ENCODE results near the gene NAALADL2.
"Not testable (repeated sequence)": the region's sequence is repeated elsewhere in the genome, so short reads cannot be mapped to it uniquely, and the experiment has no call there.

The NAALADL2 gene

GRCh38 chr3:175378348-175378747 is 519.2 kb downstream of the NAALADL2 start:
- DNase-seq (ENCODE audit: low spot score): no peak

DNA sequence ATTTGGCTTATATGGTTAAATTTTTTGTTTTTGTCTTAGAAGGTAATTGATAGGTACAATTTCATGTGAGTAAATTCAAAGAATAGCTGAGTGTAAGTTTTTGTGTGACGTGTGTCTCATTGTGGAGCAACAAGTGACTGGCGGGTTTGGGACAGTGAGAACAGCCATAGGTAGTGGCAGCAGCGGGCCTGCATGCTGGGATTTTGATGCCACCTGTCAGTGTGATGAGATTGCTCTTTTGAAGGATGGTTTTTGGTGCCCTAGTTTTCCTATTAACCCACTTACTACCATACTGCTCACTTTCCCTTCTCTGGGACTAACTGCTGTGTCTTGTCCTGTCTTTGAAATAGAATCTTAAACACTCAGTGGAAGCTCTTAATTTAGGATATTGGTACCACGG is 522.6 kb downstream of the NAALADL2 start:
- no peak for DNase-seq (ENCODE audit: low spot score)

GRCh38 chr3:175383371-175383770 is 524.2 kb downstream of the NAALADL2 start:
- no peak for DNase-seq (ENCODE audit: low spot score)

- DNase-seq (ENCODE audit: low spot score): no peak
Observed at GRCh38 chr3:175383813-175384212, 524.7 kb downstream of the NAALADL2 start.

DNA sequence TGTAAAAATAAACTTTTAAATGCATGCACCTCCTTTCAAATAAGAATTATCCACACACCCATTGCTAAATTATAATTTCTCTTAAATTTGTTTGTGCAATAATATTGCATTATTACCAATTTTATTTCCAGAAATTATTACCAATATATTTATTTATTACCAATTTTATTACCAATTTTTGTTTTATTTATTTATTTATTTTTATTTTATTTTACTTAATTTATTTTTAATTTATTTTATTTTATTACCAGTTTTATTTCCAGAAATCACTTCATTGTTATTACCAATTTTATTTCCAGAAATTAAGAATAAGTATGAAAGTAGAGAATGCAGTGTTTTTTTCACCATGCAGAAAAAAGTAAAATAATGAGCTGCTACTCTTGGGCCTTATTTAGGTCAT is 525.4 kb downstream of the NAALADL2 start:
- DNase-seq (ENCODE audit: low spot score): no peak

- DNase-seq (ENCODE audit: low spot score): no peak
Observed at GRCh38 chr3:175386630-175387029, 527.5 kb downstream of the NAALADL2 start.

DNA sequence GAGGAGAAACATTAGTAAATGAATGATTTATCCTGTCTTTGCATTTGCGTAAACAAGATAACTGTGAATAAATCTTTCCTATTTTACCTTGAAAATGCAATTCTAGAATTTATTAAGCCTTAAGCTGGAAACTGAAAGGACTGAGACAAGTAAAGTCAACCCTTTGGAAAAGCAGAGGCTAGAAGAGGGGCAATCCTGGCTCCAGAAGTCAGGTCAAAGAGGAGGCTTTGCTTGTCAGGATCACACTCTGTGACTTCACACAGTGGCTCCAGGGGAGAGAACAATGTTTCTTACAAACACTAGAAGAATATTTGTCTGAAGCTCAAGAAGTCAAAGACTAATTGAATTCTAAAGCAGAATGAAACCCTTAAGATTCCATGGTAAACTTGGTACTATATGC is 530.4 kb downstream of the NAALADL2 start:
- DNase-seq (ENCODE audit: low spot score): peak; percentile 11

GRCh38 chr3:175391601-175392000 is 532.5 kb downstream of the NAALADL2 start:
- no peak for DNase-seq (ENCODE audit: low spot score)

GRCh38 chr3:175392653-175393052 is 533.5 kb downstream of the NAALADL2 start:
- DNase-seq (ENCODE audit: low spot score): no peak

- no peak for DNase-seq (ENCODE audit: low spot score)
Observed at GRCh38 chr3:175397372-175397771, 538.2 kb downstream of the NAALADL2 start.

DNA sequence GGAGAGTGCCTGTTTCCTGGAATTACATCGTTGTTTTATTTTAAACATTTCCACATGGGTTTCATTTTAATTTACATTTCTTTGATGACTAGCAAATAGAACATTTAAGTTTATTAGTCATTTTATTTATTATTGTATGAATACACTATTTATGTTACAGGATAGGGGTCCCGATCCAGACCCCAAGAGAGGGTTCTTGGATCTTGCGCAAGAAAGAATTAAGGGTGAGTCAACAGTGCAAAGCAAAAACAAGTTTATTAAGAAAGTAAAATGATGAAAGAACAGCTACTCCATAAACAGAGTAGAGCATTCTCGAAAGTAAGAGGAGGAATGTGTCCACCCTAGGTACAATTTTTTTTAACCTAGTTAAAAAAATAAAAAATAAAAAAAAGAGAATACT is 539.5 kb downstream of the NAALADL2 start:
- DNase-seq (ENCODE audit: low spot score): no peak

DNA sequence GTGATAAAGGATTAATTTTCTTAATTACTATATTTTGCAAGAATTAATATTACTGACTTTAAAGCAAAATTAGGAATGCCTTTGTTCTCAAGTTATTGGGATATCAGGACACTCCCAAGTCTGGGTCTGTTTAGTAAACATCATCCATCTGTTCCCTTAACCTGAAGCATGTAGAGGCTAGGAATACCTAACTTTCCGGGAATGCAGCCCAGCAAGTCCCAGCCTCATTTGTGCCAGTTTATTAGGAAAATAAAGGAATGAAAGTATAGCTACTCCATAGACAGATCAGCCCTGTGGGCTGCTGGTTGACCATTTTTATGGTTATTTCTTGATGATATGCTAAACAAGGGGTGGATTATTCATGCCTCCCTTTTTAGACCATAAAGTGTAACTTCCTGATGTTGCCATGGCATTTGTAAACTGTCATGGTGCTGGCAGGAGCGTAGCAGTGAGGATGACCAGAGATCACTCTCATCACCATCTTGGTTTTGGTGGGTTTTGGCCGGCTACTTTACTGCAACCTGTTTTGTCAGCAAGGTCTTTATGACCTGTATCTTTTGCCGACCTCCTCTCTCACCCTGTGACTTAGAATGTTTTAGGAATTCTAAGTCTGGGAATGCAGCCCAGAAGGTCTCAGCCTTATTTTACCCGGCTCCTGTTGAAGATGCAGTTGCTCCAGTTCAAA is 540.2 kb downstream of the NAALADL2 start:
- no peak for DNase-seq (ENCODE audit: low spot score)

GRCh38 chr3:175404027-175404426 is 544.9 kb downstream of the NAALADL2 start:
- no peak for DNase-seq (ENCODE audit: low spot score)

DNA sequence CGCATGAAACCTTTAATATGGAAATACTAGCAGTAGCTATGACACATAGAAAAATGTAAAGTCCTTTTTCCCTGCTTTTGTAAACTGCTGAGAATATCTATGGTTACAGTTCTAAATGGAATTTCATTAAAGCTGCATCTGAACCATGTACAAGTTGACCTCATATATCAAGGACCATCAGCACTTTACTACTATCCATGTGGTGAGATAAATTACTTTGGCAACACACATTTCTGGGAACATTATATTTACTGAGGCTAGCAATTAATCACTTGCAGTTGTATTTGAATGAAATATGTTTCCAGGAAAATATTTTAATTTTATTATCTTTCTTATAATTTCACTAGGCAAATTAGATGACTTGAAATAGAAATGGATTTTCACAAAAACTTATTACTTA is 545.5 kb downstream of the NAALADL2 start:
- DNase-seq (ENCODE audit: low spot score): no peak

GRCh38 chr3:175410251-175410650 is 551.1 kb downstream of the NAALADL2 start:
- DNase-seq (ENCODE audit: low spot score): no peak

DNA sequence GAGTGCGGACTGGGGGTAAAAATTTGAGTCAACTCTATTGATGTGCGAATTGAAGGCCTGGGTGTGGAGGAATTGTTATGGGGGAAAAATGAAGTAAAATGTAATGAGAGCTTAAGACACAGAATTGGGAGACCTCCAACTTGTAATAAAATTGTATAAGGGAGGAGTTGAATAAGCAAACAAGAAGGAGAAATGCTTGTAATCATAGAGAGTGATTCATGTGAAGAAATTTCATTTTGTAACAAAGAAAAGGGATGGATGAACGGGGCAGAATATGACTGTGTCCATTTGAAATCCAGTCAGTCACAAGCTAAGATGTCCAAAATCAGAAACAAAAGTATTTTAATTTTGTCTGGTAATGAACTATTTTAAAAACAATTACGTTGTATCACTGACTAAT is 552.3 kb downstream of the NAALADL2 start:
- DNase-seq (ENCODE audit: low spot score): no peak

DNA sequence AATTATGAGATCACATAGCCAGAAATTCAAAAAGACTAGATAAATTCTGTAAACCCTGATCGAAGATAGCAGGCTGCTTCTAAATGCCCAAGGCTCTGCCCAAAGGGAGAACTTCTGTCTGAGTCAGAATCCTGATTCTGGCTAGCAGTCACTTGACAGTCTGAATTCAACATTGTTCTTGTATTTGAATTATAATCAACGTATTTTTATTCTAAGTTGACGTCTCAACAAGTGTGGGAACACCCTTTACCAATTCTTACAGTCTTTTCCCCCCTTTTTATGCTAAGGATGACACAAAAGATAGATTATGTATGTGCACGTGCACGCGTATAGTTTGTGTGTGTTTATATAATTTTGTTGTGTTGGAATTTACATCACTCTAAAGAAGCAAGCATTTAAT is 552.8 kb downstream of the NAALADL2 start:
- DNase-seq (ENCODE audit: low spot score): no peak

DNA sequence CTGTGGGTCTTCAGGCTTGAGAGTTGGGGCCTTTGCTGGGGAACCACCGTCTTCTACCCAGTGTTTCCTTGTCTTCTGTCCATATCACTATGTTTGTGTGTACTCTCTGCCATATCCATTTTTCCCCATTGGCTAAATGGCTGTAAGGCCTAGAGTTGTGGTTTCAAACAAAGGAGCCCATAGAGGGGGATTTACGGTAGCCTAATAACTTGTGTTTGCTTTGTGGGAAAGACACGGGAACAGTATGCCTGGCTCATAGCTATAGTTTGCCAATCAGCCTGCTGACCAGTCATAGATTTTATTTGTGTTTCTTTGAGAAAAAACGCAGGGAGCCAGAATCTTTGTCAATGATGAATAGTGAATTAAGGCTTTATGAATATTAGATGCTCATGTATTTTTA is 554.8 kb downstream of the NAALADL2 start:
- no peak for DNase-seq (ENCODE audit: low spot score)

GRCh38 chr3:175416600-175416999 is 557.5 kb downstream of the NAALADL2 start:
- DNase-seq (ENCODE audit: low spot score): no peak

GRCh38 chr3:175417426-175417825 is 558.3 kb downstream of the NAALADL2 start:
- DNase-seq (ENCODE audit: low spot score): no peak

DNA sequence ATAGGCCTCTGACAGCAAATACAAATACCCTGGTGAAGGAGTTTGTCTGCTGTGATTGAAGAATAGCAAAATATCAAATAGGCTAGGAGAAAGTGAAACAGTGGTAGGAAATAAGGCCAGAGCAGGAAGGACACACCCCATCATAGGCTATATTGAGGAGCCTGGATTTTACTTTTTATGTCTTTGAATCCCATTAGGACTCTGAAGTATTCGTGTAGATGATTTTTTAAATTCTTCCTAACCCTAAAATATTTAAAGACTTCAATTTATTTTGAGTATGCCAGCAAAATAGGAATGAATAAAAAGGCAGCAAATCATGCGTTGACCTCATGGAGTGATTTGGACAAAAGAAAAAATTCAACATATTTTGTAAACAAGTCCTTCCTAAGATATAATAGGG is 562.8 kb downstream of the NAALADL2 start:
- DNase-seq (ENCODE audit: low spot score): no peak

DNA sequence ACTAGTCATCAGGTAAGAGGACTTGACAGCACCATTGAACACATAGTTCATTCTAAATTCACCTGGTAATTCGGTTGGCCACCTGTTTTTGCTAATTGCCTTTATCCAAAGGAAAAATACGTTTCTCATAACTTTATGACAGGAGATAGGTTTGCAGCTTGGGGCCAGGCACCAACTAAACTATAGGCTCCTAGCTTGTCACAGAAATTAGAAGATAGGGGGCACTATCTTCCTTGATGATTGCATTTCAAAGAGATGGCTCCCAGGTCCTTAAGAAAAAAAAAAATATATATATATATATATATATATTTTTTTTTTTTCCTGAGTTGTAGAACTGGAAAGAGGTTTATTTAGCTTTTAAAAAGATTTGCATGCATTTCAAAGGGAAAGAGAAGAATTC is 563.6 kb downstream of the NAALADL2 start:
- DNase-seq (ENCODE audit: low spot score): peak; percentile 22

- DNase-seq (ENCODE audit: low spot score): not testable (repeated sequence)
Observed at GRCh38 chr3:175423848-175424247, 564.7 kb downstream of the NAALADL2 start.

- no peak for DNase-seq (ENCODE audit: low spot score)
Observed at GRCh38 chr3:175426805-175427204, 567.7 kb downstream of the NAALADL2 start.

DNA sequence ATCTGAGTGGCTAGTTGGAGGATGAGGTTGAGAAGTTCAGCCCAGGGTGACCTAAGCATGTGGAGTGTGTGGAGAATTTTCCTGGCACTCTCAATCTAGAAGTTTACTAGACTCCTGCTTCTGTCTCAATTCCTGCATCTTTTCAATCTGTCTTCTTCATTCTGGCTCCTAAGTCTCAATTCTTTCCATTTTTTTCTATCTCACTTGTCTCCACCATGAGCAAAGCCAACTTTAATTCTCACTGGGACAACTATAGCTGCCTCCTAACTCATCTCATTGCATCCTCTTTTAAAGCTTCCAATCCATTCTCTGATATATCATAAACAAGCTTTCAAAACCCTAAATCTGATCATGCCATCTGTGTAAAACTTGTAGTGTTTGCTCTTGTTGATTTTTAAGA is 569.3 kb downstream of the NAALADL2 start:
- DNase-seq (ENCODE audit: low spot score): no peak
